HG02852 (cell line): ENCODE data around the gene RPL11.
"Not testable (repeated sequence)": the region's sequence is repeated elsewhere in the genome, so short reads cannot be mapped to it uniquely, and the experiment has no call there.

Experiments used
- ATAC-seq: cut with Tn5 transposase; IDR thresholded peaks from one replicate; pipeline ENCODE4 v1.9.1; 2021; ENCODE audit warnings: mild to moderate bottlenecking, moderate library complexity; ENCODE audit not compliant: unreplicated experiment

The RPL11 gene

DNA sequence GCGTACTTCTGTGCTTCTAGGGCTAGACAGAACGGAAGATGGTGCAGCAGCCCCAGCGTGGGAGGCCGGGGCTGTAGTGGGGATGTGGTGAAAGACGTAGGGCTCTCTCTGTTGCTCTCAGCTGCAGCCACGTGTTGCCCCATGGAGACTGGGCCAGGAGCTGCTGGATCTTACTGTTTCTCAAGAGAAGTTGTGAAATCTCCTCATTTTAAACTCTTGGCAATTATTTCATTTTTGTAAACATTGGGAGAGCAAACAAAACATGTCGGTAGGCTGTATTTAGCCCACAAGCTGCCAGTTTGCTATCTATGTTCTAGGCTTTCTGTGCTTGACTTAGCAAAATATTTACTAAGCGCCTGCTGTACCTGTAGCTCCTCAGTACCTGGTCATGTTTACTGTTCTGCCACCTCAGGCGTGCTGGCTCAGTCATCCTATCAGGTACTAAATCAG is 35.8 kb downstream of the RPL11 start:
- ATAC-seq, result no peak

- no peak for ATAC-seq
Measured at GRCh38 chr1:23732363-23733224, 41.0 kb downstream of the RPL11 start.

DNA sequence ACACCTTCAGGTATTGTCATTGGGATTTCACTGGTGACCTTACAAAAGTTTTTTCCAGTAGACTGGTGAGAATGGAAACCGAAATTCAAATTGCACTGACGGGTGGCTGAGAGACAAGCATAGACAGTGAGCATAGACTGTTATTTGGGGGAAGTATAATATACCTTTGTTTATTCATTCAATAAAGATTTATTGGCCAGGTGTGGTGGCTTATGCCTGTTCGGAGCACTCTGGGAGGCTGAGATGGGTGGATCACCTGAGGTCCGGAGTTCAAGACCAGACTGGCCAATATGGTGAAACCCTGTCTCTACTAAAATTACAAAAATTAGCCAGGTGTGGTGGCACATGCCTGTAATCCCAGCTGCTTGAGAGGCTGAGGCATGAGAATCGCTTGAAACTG is 41.7 kb downstream of the RPL11 start:
- not testable (repeated sequence) for ATAC-seq

GRCh38 chr1:23736437-23737134 is 45.0 kb downstream of the RPL11 start:
- no peak for ATAC-seq

DNA sequence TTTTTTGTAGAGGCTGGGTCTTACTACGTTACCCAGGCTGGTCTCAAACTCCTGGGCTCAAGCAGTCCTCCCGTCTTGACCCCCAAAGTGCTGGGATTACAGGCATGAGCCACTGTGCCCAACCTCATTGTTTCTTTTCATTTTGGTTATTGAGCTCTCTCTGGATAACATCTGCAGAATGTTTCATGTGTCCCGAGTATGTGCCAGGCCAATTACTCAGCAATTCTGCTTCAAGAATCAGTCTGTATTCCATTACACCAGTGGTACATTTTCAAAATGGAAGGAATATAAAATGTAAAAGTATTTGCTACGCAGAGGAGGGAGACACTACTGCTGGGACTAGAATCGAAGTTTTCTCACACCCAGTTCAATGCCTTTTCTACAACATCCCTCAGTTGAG is 50.0 kb downstream of the RPL11 start:
- no peak for ATAC-seq

GRCh38 chr1:23742670-23743286 is 51.2 kb downstream of the RPL11 start:
- peak; percentile 17 for ATAC-seq

GRCh38 chr1:23743287-23744152 is 51.9 kb downstream of the RPL11 start, which contains the start of gene ELOA:
Gene ELOA (plus strand): TSS chr1:23743471. CDS start chr1:23743504, 33 bp downstream.
- peak; percentile 80 for ATAC-seq

- ATAC-seq, result no peak
Measured at GRCh38 chr1:23745515-23745914, 53.9 kb downstream of the RPL11 start.
